ENCODE data around the gene SLC23A2. TPM values are rescaled to one million over a fixed set of nuclear protein-coding genes. Genes with fewer than 3 reads are reported as not detected.

Gene SLC23A2
- total RNA-seq, 4 donors from 2014 or later: 4.6 to 15.2 (median 7.9) TPM

GRCh38 chr20:4829514-4830215 is 171.6 kb downstream of the SLC23A2 start:
- no peak overlapping the region for H3K4me3 ChIP-seq (ENCODE audit: low read depth, poor library complexity, severe bottlenecking)
- intact Hi-C loops (cut with DNase I; ENCODE audit: low total_unique reads): no loop called here
- DNase-seq (ENCODE audit: low spot score in 2 of 2): no peak
- TF ChIP-seq CTCF (IDR thresholded peaks at IDR 0.05) (no peak), POLR2A (IDR thresholded peaks at IDR 0.05) (no peak)
- WGBS, 2 donors: 70% methylated on average over 4 of the region's 4 CpGs

GRCh38 chr20:4828830-4829513 is 172.3 kb downstream of the SLC23A2 start:
- no peak for TF ChIP-seq POLR2A (IDR thresholded peaks at IDR 0.05)
- no peak for TF ChIP-seq CTCF (IDR thresholded peaks at IDR 0.05)
- no peak for DNase-seq (ENCODE audit: low spot score in 2 of 2)
- intact Hi-C loops (cut with DNase I; ENCODE audit: low total_unique reads): no loop called here
- H3K4me3 ChIP-seq (ENCODE audit: low read depth, poor library complexity, severe bottlenecking): no peak overlapping the region
- WGBS, 2 donors: 85 to 87% methylated on average over 14 of the region's 14 CpGs

- intact Hi-C loops (cut with DNase I; ENCODE audit: low total_unique reads): no loop called here
- no peak overlapping the region for H3K4me3 ChIP-seq (ENCODE audit: low read depth, poor library complexity, severe bottlenecking)
- no peak for DNase-seq (ENCODE audit: low spot score in 2 of 2)
- TF ChIP-seq CTCF (IDR thresholded peaks at IDR 0.05): no peak
- no peak for TF ChIP-seq POLR2A (IDR thresholded peaks at IDR 0.05)
- WGBS, 2 donors: 89 to 94% methylated on average over 5 of the region's 5 CpGs
These were observed 179.7 kb downstream of the SLC23A2 start for GRCh38 chr20:4821590-4821989.

GRCh38 chr20:4820806-4821518 is 180.3 kb downstream of the SLC23A2 start:
- intact Hi-C loops (cut with DNase I; ENCODE audit: low total_unique reads): no loop called here
- H3K4me3 ChIP-seq (ENCODE audit: low read depth, poor library complexity, severe bottlenecking): no peak overlapping the region
- 56 to 58% methylated on average over 14 of the region's 14 CpGs for WGBS, 2 donors
- DNase-seq (ENCODE audit: low spot score in 2 of 2): no peak
- TF ChIP-seq CTCF (IDR thresholded peaks at IDR 0.05): no peak
- no peak for TF ChIP-seq POLR2A (IDR thresholded peaks at IDR 0.05)

- TF ChIP-seq CTCF (IDR thresholded peaks at IDR 0.05) (no peak), POLR2A (IDR thresholded peaks at IDR 0.05) (no peak)
- no peak for DNase-seq (ENCODE audit: low spot score in 2 of 2)
- 90 to 94% methylated on average over 4 of the region's 4 CpGs for WGBS, 2 donors
- intact Hi-C loops (cut with DNase I; ENCODE audit: low total_unique reads): no loop called here
- H3K4me3 ChIP-seq (ENCODE audit: low read depth, poor library complexity, severe bottlenecking): no peak overlapping the region
These were observed 181.4 kb downstream of the SLC23A2 start for GRCh38 chr20:4819901-4820300.
